Measurements from ENCODE around the gene SLC12A1. TPM values are rescaled to one million over a fixed set of nuclear protein-coding genes. Genes with fewer than 3 reads are reported as not detected.

SLC12A1 gene
- total RNA-seq = not detected in 2 replicates

DNA sequence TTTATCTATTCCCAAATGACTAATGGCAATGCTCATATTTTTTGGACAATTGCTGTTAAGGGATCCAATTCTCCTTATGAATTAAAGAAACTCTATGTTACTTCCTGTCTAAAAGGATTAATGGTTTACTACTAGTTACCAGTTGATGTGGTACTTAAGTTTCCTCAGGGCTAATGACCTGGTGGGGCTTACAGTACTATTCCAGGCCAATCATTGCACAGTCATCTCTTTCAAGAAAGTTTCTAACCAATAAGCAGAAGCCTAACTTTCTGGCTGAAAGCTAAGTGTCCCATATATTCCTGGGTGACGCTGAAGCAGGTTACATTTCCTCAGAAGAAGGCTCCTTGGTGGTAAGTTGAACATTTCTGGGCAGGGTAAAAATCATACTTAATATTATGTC is at the start of gene SLC12A1:
Gene SLC12A1, plus strand, starts transcription at position 322 of the 400 bp plus-strand sequence. CDS start 1,418 bp downstream, outside the sequence.
- Histone ChIP-seq H3K27me3 (ENCODE audit: control insufficient read depth, insufficient read depth, low read length) (no peaks in the 10 kb centered on the region), H3K36me3 (ENCODE audit: control insufficient read depth, insufficient read depth, low read length) (no peaks in the 10 kb centered on the region), H3K4me3 (ENCODE audit: low read depth, low read length) (no peak within 1 kb of the TSS)
- DNase-seq (ENCODE audit: low read depth) = no peak
- TF ChIP-seq, protein P1, sequence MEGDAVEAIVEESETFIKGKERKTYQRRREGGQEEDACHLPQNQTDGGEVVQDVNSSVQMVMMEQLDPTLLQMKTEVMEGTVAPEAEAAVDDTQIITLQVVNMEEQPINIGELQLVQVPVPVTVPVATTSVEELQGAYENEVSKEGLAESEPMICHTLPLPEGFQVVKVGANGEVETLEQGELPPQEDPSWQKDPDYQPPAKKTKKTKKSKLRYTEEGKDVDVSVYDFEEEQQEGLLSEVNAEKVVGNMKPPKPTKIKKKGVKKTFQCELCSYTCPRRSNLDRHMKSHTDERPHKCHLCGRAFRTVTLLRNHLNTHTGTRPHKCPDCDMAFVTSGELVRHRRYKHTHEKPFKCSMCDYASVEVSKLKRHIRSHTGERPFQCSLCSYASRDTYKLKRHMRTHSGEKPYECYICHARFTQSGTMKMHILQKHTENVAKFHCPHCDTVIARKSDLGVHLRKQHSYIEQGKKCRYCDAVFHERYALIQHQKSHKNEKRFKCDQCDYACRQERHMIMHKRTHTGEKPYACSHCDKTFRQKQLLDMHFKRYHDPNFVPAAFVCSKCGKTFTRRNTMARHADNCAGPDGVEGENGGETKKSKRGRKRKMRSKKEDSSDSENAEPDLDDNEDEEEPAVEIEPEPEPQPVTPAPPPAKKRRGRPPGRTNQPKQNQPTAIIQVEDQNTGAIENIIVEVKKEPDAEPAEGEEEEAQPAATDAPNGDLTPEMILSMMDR (IDR thresholded peaks at IDR 0.05; ENCODE audit: insufficient read depth, low read length, severe bottlenecking) = no peak
- no peak for FAIRE-seq

GRCh38 chr15:48168616-48169015 is 37.5 kb upstream of the SLC12A1 start:
- Histone ChIP-seq H3K27me3 (ENCODE audit: control insufficient read depth, insufficient read depth, low read length) (no peaks in the 10 kb centered on the region), H3K4me3 (ENCODE audit: low read depth, low read length) (no peak overlapping the region), H3K36me3 (ENCODE audit: control insufficient read depth, insufficient read depth, low read length) (no peaks in the 10 kb centered on the region)
- TF ChIP-seq, protein P1 (IDR thresholded peaks at IDR 0.05; ENCODE audit: insufficient read depth, low read length, severe bottlenecking) = no peak
- FAIRE-seq (no peak), DNase-seq (ENCODE audit: low read depth) (no peak)

GRCh38 chr15:48170981-48171380 is 35.1 kb upstream of the SLC12A1 start:
- no peaks in the 10 kb centered on the region for H3K27me3 ChIP-seq (ENCODE audit: control insufficient read depth, insufficient read depth, low read length)
- TF ChIP-seq, protein P1 (IDR thresholded peaks at IDR 0.05; ENCODE audit: insufficient read depth, low read length, severe bottlenecking) = no peak
- FAIRE-seq (no peak), DNase-seq (ENCODE audit: low read depth) (no peak)
- no peak overlapping the region for H3K4me3 ChIP-seq (ENCODE audit: low read depth, low read length)
- H3K36me3 ChIP-seq (ENCODE audit: control insufficient read depth, insufficient read depth, low read length) = no peaks in the 10 kb centered on the region

- DNase-seq (ENCODE audit: low read depth) = no peak
- Histone ChIP-seq H3K27me3 (ENCODE audit: control insufficient read depth, insufficient read depth, low read length) (peaks cover 1% of the 10 kb centered on the region), H3K4me3 (ENCODE audit: low read depth, low read length) (no peak overlapping the region), H3K36me3 (ENCODE audit: control insufficient read depth, insufficient read depth, low read length) (no peaks in the 10 kb centered on the region)
- TF ChIP-seq, protein P1 (IDR thresholded peaks at IDR 0.05; ENCODE audit: insufficient read depth, low read length, severe bottlenecking) = no peak
- FAIRE-seq = no peak
Observed at GRCh38 chr15:48175126-48175525, 31.0 kb upstream of the SLC12A1 start.

DNA sequence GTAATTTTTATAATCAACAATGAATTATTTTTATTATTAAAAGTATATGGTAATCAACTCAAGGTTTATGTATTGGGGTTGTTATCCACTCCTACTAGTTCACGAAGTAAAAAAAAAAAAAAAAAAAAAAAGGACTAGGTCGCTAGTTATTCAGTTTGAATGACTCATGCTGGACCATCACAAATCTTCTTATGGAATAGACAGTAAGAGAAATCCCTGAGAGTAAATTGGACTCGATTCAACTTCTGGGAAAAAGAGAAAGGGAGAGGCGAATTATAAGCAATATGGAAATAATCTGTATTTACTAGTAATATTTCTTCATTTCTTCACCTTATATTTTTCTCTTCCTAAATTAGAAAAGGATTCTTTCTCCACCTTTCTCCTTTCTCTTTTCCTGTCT is 30.0 kb upstream of the SLC12A1 start:
- no peaks in the 10 kb centered on the region for H3K36me3 ChIP-seq (ENCODE audit: control insufficient read depth, insufficient read depth, low read length)
- H3K27me3 ChIP-seq (ENCODE audit: control insufficient read depth, insufficient read depth, low read length) = peaks cover 1% of the 10 kb centered on the region
- H3K4me3 ChIP-seq (ENCODE audit: low read depth, low read length) = no peak overlapping the region
- DNase-seq (ENCODE audit: low read depth) (no peak), FAIRE-seq (no peak)
- TF ChIP-seq, protein P1 (IDR thresholded peaks at IDR 0.05; ENCODE audit: insufficient read depth, low read length, severe bottlenecking) = no peak

DNA sequence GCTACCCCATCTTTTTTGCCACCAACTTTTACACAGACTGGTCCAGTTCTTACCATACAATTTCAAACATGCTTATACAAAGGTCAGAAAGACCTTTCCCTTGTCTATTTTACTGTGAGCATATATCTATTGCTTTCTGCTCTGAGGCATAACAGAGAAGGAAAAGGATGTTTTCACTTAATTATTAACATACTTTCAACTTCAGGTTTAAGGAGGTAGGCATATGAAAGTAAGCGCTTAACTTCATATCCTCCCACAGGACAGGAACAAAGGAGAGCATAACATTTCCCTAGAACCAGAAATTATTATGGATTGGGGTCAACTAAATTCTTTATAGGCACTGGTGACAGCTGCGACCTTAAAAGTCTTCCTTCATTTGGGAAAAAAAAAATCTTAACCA is 29.1 kb upstream of the SLC12A1 start:
- FAIRE-seq (no peak), DNase-seq (ENCODE audit: low read depth) (no peak)
- H3K27me3 ChIP-seq (ENCODE audit: control insufficient read depth, insufficient read depth, low read length) = peaks cover 1% of the 10 kb centered on the region
- H3K4me3 ChIP-seq (ENCODE audit: low read depth, low read length) = no peak overlapping the region
- H3K36me3 ChIP-seq (ENCODE audit: control insufficient read depth, insufficient read depth, low read length) = no peaks in the 10 kb centered on the region
- TF ChIP-seq, protein P1 (IDR thresholded peaks at IDR 0.05; ENCODE audit: insufficient read depth, low read length, severe bottlenecking) = no peak

Data from bronchial epithelial cell (primary cell).